PC-3 (cell line): ENCODE data around the gene DMD. TPM values are rescaled to one million over a fixed set of nuclear protein-coding genes. Genes with fewer than 3 reads are reported as not detected.

Experiments
- ATAC-seq: fragments of 200-7000 bp; cut with Tn5 transposase; 2 replicates; pipeline ENCODE4 v1.9.1; 2020; ENCODE audit warnings: mild to moderate bottlenecking, moderate library complexity
- BruUV-seq: library from RNA; stranded (reverse); fragments of 400-500 nt; replicated peaks from 2 replicates; lab custom pipeline; 2021; lab: Mats Ljungman, UMichigan
- CTCF ChIA-PET: fragments of 300-600 bp; sonication (Branson Sonifier 250); formaldehyde crosslinking; loops from one replicate; lab custom pipeline; 2022; ENCODE audit warnings: antibody characterized with exemption; lab: Charles Lee
- POLR2A ChIA-PET: fragments of 300-600 bp; sonication (Branson Sonifier 250); formaldehyde crosslinking; loops from one replicate; lab custom pipeline; 2022; ENCODE audit warnings: antibody characterized with exemption; ENCODE audit not compliant: unreplicated experiment; lab: Charles Lee
- DNase-seq: peaks from one replicate; pipeline ENCODE4 v3.0.0-alpha.2; 2015
- H2AFZ ChIP-seq: fragments of 300-600 bp; sonication (generic); 2 replicates; pipeline ENCODE4 v1.6.0; 2016; ENCODE audit warnings: antibody characterized with exemption, low read length
- H3F3A ChIP-seq: fragments of 300-600 bp; sonication (generic); one replicate; pipeline ENCODE4 v1.6.0; 2017; ENCODE audit warnings: antibody characterized with exemption, low read length, control low read depth, mild to moderate bottlenecking; ENCODE audit not compliant: unreplicated experiment
- H3K27ac ChIP-seq: fragments of 300-600 bp; sonication (generic); 2 replicates; pipeline ENCODE4 v1.5.1; 2016; ENCODE audit warnings: mild to moderate bottlenecking, low read length
- H3K27me3 ChIP-seq: fragments of 300-600 bp; sonication (generic); 2 replicates; pipeline ENCODE4 v1.6.1; 2016; ENCODE audit warnings: low read length, mixed read lengths
- H3K36me3 ChIP-seq: fragments of 300-600 bp; sonication (generic); 2 replicates; pipeline ENCODE4 v1.6.1; 2016; ENCODE audit warnings: low read depth, mixed run types, low read length, mixed read lengths
- H3K4me1 ChIP-seq: fragments of 300-600 bp; sonication (generic); 2 replicates; pipeline ENCODE4 v1.5.1; 2016; ENCODE audit warnings: low read length; ENCODE audit not compliant: insufficient read depth
- H3K4me2 ChIP-seq: fragments of 300-600 bp; sonication (generic); 2 replicates; pipeline ENCODE4 v1.6.0; 2016; ENCODE audit warnings: low read length
- H3K4me3 ChIP-seq: fragments of 300-600 bp; sonication (generic); 2 replicates; pipeline ENCODE4 v1.5.1; 2016; ENCODE audit warnings: mild to moderate bottlenecking, low read length, mixed read lengths
- H3K79me2 ChIP-seq: fragments of 300-600 bp; sonication (generic); 2 replicates; pipeline ENCODE4 v1.6.1; 2017; ENCODE audit warnings: low read length, mixed read lengths
- H3K9ac ChIP-seq: fragments of 300-600 bp; sonication (generic); 2 replicates; pipeline ENCODE4 v1.6.0; 2016; ENCODE audit warnings: mild to moderate bottlenecking, low read length
- H3K9me2 ChIP-seq: fragments of 300-600 bp; sonication (generic); replicated peaks from 2 replicates; pipeline ENCODE4 v1.6.1; 2016; ENCODE audit warnings: mixed run types, low read length, mixed read lengths
- H3K9me3 ChIP-seq: fragments of 300-600 bp; sonication (generic); 2 replicates; pipeline ENCODE4 v1.6.1; 2016; ENCODE audit warnings: low read length, mixed read lengths
- H4K20me1 ChIP-seq: fragments of 300-600 bp; sonication (generic); 2 replicates; pipeline ENCODE4 v1.6.1; 2016; ENCODE audit warnings: low read length, mixed read lengths
- CTCF ChIP-seq: fragments of 300-600 bp; sonication (generic); conservative IDR thresholded peaks from 2 replicates; pipeline ENCODE4 v1.5.1; 2017; ENCODE audit warnings: antibody characterized with exemption, low read depth, mild to moderate bottlenecking, low read length
- EZH2 ChIP-seq: fragments of 300-600 bp; sonication (generic); IDR thresholded peaks from one replicate; pipeline ENCODE4 v1.6.1; 2017; ENCODE audit warnings: antibody characterized with exemption, mild to moderate bottlenecking, low read length; ENCODE audit not compliant: unreplicated experiment
- EZH2phosphoT487 ChIP-seq: fragments of 300-600 bp; sonication (generic); IDR thresholded peaks from 2 replicates; pipeline ENCODE4 v1.6.1; 2018; ENCODE audit warnings: mild to moderate bottlenecking, antibody characterized with exemption, low read length, borderline replicate concordance
- intact Hi-C: fragments of 100-400 bp; cut with micrococcal nuclease; formaldehyde crosslinking; loops from 2 replicates; pipeline ENCODE4 v1.9.0; 2023
- total RNA-seq: library from RNA; depleted of rRNA; stranded (reverse); fragments of >200 nt; gene quantifications from 2 replicates; pipeline ENCODE4 v1.2.3, GENCODE V29; 2014

Gene DMD
- total RNA-seq, 1 experiment from 2014 or later: not detected

GRCh38 chrX:31580726-31581125, 1630.6 kb downstream of the DMD start:
- no peak overlapping the region for H3K9ac ChIP-seq
- H3K9me3 ChIP-seq: no peaks in the 10 kb centered on the region
- H3K36me3 ChIP-seq: no peaks in the 10 kb centered on the region
- no peaks in the 10 kb centered on the region for H3K4me1 ChIP-seq
- no peak overlapping the region for H2AFZ ChIP-seq
- no peak overlapping the region for H3K27ac ChIP-seq
- H3K79me2 ChIP-seq: no peaks in the 10 kb centered on the region
- no peak for DNase-seq
- no peaks in the 10 kb centered on the region for H3K9me2 ChIP-seq
- no peaks in the 10 kb centered on the region for H3K27me3 ChIP-seq
- H3K4me2 ChIP-seq: no peak overlapping the region
- H4K20me1 ChIP-seq: no peaks in the 10 kb centered on the region
- intact Hi-C loops: no loop called here
- TF ChIP-seq EZH2phosphoT487: no peak
- TF ChIP-seq CTCF: no peak
- no peak for TF ChIP-seq EZH2
- H3K4me3 ChIP-seq: no peak overlapping the region
- ChIA-PET CTCF (no interaction called here), POLR2A (no interaction called here)
- no TSS peak for BruUV-seq
- no peaks in the 10 kb centered on the region for H3F3A ChIP-seq
- ATAC-seq: no peak

GRCh38 chrX:31580227-31580626, 1631.1 kb downstream of the DMD start:
- Histone ChIP-seq H2AFZ (no peak overlapping the region), H3K4me1 (no peaks in the 10 kb centered on the region), H3K4me2 (no peak overlapping the region), H4K20me1 (no peaks in the 10 kb centered on the region), H3F3A (no peaks in the 10 kb centered on the region), H3K79me2 (no peaks in the 10 kb centered on the region), H3K27me3 (no peaks in the 10 kb centered on the region), H3K9me2 (no peaks in the 10 kb centered on the region), H3K27ac (no peak overlapping the region), H3K36me3 (no peaks in the 10 kb centered on the region), H3K4me3 (no peak overlapping the region), H3K9ac (no peak overlapping the region), H3K9me3 (no peaks in the 10 kb centered on the region)
- POLR2A ChIA-PET: no interaction called here
- intact Hi-C loops: no loop called here
- DNase-seq (no peak), ATAC-seq (no peak)
- CTCF ChIA-PET: no interaction called here
- no TSS peak for BruUV-seq
- TF ChIP-seq EZH2phosphoT487 (no peak), EZH2 (no peak), CTCF (no peak)

- no peak for DNase-seq
- Histone ChIP-seq H3F3A (no peaks in the 10 kb centered on the region), H2AFZ (no peak overlapping the region), H3K9me2 (no peaks in the 10 kb centered on the region), H3K4me1 (no peaks in the 10 kb centered on the region), H3K27me3 (no peaks in the 10 kb centered on the region), H3K36me3 (no peaks in the 10 kb centered on the region), H3K4me2 (no peak overlapping the region), H3K9me3 (no peaks in the 10 kb centered on the region), H3K79me2 (no peaks in the 10 kb centered on the region), H3K27ac (no peak overlapping the region), H4K20me1 (no peaks in the 10 kb centered on the region), H3K4me3 (no peak overlapping the region), H3K9ac (no peak overlapping the region)
- TF ChIP-seq EZH2phosphoT487 (no peak), CTCF (no peak), EZH2 (no peak)
- no TSS peak for BruUV-seq
- intact Hi-C loops: no loop called here
- POLR2A ChIA-PET: no interaction called here
- CTCF ChIA-PET: no interaction called here
- ATAC-seq: no peak
Observed at GRCh38 chrX:31572360-31572759, 1639.0 kb downstream of the DMD start.
